Activated CD4-positive, alpha-beta T cell treated with anti-CD3 and anti-CD28 coated beads, Interleukin-2, amount 50 U/mL, for 16 hours (primary cell): ENCODE data around the gene FBN1.

Source experiments
- DNase-seq: peaks from one replicate; pipeline ENCODE4 v3.0.0-alpha.2; 2020

Gene FBN1

GRCh38 chr15:48617619-48618018, 27.9 kb downstream of the FBN1 start:
- no peak for DNase-seq

GRCh38 chr15:48616216-48616615, 29.3 kb downstream of the FBN1 start:
- DNase-seq: no peak

GRCh38 chr15:48614051-48614450, 31.5 kb downstream of the FBN1 start:
- no peak for DNase-seq

GRCh38 chr15:48609486-48609885, 36.0 kb downstream of the FBN1 start:
- DNase-seq: no peak

- DNase-seq: no peak
Measured at GRCh38 chr15:48607846-48608245, 37.7 kb downstream of the FBN1 start.

GRCh38 chr15:48604567-48604966, 40.9 kb downstream of the FBN1 start:
- no peak for DNase-seq

- DNase-seq: no peak
Measured at GRCh38 chr15:48603922-48604321, 41.6 kb downstream of the FBN1 start.

GRCh38 chr15:48603123-48603500, 42.4 kb downstream of the FBN1 start:
- no peak for DNase-seq

- DNase-seq: no peak
Measured at GRCh38 chr15:48602358-48603122, 43.0 kb downstream of the FBN1 start.

GRCh38 chr15:48601095-48601494, 44.4 kb downstream of the FBN1 start:
- no peak for DNase-seq

- DNase-seq: no peak
Measured at GRCh38 chr15:48596841-48597240, 48.7 kb downstream of the FBN1 start.

- DNase-seq: no peak
Measured at GRCh38 chr15:48596415-48596814, 49.1 kb downstream of the FBN1 start.

- DNase-seq: no peak
Measured at GRCh38 chr15:48595981-48596380, 49.5 kb downstream of the FBN1 start.

GRCh38 chr15:48592933-48593332, 52.6 kb downstream of the FBN1 start:
- no peak for DNase-seq

GRCh38 chr15:48592221-48592731, 53.2 kb downstream of the FBN1 start:
- no peak for DNase-seq

GRCh38 chr15:48590723-48591122, 54.8 kb downstream of the FBN1 start:
- no peak for DNase-seq

GRCh38 chr15:48584812-48585563, 60.5 kb downstream of the FBN1 start:
- no peak for DNase-seq

GRCh38 chr15:48584090-48584811, 61.3 kb downstream of the FBN1 start:
- no peak for DNase-seq

- no peak for DNase-seq
Measured at GRCh38 chr15:48582452-48583247, 62.9 kb downstream of the FBN1 start.

GRCh38 chr15:48581219-48581618, 64.3 kb downstream of the FBN1 start:
- no peak for DNase-seq

GRCh38 chr15:48580736-48581135, 64.8 kb downstream of the FBN1 start:
- no peak for DNase-seq

GRCh38 chr15:48579945-48580671, 65.4 kb downstream of the FBN1 start:
- DNase-seq: no peak
